GM19328 (cell line): ENCODE results near the gene CACNA1H.

Experiments
- ATAC-seq: cut with Tn5 transposase; IDR thresholded peaks from one replicate; pipeline ENCODE4 v1.9.1; 2021; ENCODE audit warnings: mild to moderate bottlenecking, moderate library complexity; ENCODE audit not compliant: unreplicated experiment

The CACNA1H gene

DNA sequence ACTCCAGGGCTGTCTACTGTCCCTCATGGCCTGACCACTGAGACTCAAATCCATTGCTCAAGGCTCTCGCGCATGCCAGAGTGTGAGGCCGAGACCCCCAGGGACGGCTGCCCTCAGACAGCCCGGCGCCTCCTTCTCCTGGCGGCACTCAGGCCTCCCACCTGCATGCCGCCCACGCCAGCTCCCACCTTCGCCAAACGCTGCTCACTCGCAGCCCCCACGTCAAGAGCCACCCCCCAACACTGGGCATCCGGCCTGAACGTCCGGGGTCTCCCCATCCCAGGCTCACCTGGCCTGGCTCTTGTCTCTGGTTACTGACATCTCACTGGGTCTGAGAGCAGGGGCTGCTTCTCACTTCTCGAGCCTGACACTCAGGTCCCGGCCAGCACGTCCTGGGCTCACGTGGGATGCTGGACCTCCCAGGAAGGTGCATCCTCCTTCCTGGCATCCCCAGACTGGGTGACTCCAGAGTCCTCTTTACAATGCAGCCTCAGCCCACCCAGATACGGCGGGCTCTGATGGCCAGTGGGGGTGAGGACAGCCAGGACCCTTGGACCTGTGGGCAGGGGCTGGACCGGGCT, 12.2 kb upstream of the CACNA1H start:
- no peak for ATAC-seq

DNA sequence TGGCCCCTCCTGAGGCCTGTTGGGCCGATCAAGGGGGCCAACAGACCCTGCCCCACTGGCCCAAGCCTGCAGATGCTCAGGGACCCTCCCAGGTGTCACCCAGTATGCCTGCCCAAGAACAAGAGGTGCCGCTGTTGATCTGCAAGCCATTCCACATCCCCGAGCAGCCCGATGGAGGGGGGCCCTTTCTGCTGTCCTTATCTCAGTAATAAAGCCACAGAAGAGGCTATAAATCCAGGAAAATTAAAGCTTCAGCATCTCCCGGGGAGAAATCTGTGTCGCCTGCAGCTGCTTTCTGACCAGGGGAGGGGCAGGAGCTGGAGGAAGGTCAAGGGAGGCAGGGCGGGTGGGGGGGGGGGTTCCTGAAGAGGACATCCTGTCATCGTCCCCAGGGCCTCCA, 11.7 kb upstream of the CACNA1H start:
- ATAC-seq: no peak

DNA sequence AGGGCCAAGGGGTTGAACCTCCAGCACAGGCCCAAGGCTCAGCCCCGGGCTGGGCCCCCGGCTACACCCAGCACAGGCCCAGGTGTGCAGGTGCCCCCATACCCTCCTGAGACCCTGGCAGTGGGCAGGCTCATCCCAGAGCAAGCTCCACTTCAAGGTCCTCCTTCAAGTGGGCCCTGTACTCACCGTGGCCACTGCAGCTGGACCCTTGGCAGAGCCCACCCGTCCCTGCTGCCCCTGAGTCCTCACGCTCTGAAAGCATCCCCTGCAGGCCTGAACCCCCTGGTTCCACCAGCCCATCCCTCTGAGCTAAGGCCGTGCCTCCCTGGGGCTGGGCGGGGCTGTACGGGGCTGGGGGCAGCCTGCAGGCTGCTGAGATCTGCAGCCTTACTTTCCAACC, 11.2 kb upstream of the CACNA1H start:
- ATAC-seq: no peak

DNA sequence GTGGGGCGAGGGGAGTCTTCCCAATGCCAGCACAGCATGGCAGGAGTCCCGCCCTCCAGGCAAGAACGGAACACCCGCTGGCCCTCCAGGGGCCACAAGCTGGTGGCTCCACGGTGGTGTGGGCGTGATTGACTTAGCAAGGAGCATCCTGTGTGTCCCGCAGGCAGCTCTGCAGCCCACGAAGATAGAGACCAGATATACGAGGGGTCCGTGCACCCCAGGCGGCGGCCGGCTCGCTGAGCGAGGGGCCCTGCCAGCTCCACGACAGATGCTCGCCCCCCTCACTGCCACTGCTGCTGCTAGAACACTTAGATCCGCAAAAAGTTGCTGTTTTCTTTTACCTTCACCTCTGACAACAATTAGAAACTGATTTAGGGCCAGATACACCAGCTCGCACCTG, 10.0 kb upstream of the CACNA1H start:
- no peak for ATAC-seq

DNA sequence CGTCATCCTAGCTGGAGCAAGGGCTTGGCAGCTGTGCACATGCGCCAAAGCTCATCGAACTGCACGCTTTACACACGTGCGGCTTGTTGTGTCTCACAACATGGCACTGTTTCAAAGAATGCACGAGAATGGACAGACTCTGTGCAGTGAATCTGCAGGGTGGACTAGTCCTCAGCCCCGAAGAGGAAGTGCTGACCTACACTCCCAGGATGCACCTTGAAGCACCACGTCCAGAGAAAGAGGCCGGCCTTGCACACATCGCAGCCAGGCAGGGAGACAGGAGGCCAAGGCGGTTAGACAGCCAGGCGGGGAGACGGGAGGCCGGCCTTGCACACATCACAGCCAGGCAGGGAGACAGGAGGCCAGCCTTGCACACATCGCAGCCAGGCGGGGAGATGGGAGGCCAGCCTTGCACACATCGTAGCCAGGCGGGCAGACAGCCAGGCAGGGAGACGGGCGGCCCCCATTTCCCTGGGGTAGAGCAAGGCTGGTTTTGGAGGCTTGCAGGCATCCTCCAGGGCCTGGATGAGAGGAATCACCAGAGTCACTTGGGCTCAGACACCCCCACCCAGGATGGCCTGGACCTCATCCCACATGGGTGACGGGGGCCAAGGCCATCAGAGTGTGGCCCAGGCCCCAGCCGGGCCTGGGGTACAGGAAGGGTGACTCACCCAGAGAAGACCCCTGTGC, 9.0 kb upstream of the CACNA1H start:
- no peak for ATAC-seq

DNA sequence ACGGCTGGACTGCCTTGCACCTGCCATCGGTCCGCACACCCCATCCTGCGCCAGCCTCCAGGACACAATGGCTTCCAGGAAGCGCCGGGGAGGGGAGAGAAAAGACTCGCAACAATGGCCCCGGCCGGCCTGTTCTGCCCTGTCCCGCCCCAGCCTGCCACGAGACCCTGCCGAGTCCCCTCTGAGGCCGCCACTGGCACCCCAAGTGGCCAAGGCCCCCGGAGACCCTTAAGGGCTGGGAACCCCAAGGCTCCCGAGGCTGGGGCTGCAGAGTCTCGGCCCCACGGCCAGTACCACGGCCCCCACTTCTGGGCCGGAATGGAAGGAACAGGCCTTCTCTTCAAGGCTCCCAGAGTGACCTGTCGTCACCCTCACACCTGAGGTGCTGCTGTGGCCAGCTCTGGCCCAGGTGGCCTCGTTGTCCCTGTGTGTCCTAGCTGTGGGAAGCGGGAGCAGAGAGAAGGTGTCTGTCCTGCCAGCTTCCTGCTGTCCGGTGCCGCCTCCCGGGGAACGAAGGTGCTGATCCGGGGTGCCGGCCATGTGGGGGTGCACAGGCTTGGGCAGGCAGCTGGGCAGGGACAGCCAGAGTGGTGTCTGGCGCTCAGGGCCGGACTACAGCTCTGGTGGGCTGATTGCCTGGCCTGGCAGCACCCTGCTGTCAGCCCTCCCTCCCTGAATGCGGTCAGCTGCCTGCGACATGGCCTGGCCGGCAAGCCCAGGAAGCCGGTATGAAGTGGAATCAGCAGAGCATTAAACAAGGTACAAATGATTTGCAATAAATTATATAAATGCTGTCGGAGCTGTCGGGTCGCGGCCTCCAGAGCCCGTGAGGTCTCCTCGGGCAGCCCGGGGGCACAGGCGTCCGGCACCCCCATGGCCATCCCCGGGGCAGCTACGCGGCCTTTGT, 8.2 kb upstream of the CACNA1H start:
- ATAC-seq: no peak

DNA sequence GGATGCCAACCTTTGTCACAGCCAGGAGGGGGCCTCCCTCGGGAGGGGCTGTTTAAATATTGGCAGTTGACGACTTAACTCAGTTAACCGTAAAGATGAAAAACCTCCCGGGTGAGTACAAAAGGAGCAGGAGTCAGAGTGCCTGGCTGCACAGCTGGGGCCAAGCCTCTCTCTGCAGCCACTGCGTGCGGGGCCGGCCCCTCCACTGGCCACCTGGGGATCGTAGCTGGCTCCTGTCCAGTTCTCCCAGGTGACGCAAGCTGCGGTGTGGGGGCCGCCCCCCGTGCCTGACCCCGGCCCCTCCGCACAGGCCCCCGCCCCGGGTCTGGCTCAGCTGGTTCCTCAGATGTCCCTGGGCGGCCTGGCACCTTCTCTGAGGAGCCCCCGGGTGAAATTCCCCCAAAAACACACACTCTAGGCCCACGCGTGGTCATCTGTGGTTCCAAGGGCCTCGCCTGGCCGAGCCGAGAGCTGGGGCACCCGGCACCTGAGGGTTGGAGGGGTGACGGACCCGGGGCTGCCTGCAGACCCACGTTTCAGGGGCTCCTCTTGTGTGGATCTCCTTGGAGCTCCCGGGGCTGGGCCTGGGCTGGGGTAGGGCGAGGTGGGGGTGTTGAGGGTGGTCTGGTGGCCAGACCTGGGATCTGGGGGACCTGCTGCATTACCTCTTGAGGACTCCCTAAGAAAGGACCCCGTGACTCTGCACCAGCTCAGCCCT, 7.4 kb upstream of the CACNA1H start:
- ATAC-seq: no peak

DNA sequence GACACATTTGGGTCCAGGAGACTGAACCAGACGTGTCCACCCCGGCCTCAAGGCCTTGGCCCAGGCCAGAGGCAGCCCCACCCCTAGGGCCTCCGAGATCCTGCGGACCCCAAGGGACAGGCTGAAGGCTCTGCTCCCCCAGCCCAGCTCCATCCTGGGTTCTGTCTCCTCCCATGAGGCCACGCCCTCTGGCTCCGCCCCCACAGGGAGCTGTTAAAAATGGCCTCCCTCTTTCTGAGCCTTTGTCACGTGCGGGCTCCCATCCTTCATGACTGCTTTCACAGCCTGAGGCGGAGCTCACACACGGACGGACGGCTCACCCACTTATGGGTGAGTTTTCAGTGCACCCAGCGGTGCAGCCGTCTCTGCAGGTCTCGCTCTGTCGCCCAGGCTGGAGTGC, 6.5 kb upstream of the CACNA1H start:
- no peak for ATAC-seq

DNA sequence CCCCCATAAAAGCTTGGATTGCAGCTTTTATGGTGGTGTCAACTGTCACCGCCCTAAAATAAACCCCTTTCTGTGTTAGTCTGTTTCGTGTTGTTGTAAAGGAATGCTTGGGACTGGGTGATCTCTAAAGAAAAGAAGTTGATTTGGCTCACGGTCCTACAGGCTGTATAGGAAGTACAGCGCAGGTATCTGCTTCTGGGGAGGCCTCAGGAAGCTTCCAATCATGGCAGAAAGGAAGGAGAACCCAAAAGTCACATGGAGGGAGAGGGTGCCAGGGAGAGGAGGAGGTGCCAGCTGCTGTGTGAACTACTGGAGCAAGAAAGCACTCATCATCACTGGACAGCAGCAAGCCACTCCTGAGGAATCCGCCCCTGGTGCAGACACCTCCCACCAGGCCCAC, 5.9 kb upstream of the CACNA1H start:
- ATAC-seq: no peak

DNA sequence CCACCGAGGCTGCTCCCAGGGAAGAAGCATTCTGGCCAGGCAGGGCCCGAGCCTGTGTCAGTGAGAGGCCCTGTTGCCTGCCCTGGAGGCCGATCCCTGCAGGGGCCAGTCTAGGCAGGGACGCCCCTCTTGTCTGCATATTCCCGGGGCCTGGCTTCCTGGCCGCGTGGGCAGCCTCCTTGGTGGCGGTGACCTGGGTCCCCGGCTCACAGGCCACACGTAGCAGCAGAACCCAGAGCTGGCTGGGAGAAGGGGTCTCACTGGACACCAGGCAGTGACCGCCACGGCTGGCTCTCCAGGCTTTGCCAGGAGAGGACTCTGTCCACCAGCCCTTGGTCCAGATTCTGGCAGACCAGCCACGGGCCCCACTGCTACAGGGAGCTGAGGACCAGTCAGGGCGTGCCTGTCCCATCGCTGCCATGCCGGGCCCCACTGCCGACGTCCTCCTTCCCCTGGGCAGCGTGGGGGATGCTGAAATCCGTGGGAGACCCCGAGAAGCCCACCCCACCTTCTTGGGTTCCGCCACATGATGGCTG, 3.7 kb upstream of the CACNA1H start:
- ATAC-seq: no peak

DNA sequence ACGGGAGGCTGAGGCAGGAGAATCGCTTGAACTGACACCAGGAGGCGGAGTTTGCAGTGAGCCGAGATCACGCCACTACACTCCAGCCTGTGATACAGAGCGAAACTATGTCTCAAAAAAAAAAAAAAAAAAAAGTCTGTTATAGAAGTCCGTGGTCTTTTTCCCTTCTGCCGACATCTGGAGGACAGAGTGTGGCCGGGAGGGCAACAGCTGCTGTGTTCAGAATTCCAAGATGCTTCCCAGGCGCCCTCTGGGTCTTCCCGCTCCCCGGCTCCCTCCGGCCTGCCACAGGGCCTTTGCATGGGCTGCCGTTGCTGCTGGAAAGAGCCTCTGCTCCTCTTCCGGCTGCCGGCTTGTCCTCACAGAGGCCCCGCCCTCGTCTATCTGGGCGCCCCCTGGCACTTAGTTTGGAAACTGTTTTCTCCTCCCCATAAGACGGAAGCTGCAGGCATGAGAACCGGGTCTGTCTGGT, 2.4 kb upstream of the CACNA1H start:
- ATAC-seq: no peak

DNA sequence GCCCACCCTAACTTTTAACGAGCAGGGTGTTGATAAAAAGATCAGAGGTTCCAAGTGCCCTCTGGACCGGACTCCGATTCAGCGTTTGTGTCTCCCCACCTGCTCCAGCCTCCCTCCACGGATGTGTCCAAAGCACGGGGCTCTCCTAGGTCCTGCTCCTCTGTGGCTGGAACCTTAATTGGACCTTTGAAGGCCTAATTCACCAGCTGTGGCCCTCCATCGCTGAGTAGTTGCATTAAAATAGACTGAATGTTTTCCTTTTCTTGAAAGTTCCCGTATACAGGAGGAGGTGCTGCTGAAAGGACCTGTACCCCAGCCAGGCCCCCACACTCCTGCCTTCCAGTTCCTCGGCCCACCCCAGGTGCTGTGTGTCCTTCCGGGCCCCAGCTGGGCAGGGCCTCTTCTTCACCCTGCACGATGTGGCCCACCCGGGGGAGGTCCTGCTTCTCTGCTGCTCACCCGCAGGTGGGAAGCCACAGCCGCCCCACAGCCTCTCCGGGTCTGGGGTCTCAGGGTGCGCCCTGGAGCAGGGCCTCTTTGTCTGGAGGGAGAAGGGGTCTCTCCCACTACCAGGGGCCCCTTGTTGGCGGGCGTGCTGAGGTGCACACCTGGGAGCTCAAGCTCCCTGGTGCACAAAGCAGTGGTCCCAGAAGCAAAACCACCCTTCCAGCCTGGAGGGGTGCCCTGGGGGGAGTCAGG, 1.3 kb upstream of the CACNA1H start:
- ATAC-seq: no peak

DNA sequence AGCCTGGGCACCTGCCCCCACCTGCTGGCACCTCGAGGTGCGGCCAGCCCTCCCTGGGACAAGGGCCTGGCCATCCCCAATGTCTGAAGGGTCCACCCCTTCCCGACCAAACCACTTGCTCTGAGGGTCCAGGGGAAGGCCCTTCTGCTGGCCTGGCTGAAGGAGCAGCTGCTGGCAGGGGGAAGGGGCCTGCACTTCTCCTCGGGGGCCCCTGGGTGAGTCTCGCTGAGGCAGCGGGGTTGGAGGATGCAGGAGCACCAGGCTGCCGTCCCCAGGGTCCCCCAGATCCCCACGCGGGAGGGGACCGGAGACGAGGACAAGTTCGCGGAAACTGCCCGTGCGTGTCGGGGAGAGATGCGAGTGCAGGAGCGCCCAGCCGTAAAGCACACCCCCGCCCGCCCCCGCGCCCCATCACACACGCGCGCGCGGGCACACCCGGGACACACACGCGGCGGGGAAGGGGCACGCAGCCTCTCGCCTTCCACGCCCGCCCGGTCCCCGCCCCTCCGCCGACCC, 725 bp upstream of the CACNA1H start:
- ATAC-seq: no peak

DNA sequence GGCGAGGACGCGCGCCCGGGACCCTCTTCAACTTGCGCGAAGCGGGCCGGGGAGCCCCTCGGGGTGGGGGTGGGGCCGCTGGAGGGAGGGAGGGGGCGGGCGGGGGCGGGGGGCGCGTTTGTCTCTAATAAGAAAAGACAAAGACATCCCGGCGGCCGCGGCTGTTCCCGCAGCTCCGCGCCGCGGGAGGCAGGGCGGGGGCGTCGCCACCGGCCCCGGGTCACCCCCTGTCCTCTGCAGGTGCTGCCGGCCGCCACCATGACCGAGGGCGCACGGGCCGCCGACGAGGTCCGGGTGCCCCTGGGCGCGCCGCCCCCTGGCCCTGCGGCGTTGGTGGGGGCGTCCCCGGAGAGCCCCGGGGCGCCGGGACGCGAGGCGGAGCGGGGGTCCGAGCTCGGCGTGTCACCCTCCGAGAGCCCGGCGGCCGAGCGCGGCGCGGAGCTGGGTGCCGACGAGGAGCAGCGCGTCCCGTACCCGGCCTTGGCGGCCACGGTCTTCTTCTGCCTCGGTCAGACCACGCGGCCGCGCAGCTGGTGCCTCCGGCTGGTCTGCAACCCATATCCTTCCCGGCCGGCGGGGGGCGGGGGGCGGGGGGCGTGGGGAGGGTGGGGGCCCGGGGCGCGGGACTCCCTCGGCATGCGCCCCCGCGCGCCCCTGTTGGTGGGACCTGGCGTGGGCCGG, 714 bp downstream of the CACNA1H start:
- no peak for ATAC-seq

DNA sequence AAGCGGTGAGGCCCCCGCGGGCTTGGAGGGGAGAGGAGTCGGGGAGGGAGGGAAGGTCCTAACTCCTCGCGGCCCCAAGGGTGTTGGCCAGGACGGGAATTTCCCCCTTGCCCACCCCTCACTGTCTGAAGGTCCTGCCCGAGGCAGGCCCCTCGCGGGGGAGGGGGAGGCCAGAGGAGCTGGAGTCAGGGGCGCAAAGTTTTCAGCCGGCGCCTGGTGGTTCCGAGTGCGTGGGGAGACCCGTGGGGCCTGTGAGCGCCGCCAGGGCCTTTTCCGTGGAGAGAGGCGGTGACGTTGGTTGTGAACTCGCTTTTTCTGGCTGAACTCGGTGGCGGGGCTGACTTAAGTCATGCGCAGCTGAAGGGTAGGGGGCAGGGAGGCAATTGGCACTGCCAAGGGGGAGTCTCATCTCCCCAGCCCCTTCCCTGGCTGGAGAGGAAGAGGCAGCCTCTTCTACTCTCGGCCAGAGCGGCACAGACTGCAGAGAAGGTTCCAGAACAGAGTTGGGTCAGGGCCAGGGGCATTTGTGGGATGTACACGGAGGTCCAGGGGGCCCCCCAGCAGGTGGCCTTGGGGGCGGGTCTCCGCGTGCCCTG, 1.5 kb downstream of the CACNA1H start:
- ATAC-seq: no peak

DNA sequence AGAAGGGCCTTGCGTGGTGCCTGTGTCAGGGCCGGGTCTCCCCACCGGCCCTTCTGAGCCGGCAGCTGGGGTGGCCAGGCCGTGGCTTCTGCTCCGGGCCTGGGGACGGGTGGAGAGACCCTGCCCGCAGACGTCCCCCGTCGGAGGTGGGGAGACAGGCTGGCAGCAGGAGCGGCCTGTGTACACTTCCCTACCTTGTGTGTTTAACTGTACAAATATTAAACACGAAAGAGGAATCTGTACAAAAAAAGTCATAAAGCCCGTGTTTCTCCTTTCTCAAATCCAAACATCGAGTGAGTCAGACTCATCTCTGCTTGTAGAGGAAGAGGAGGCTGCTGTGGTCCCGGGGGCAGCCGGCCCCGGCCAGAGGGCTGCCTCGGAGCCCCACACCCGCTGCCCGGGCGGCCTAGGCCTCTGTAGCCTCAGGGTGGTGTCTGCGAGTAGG, 2.0 kb downstream of the CACNA1H start:
- ATAC-seq: no peak

DNA sequence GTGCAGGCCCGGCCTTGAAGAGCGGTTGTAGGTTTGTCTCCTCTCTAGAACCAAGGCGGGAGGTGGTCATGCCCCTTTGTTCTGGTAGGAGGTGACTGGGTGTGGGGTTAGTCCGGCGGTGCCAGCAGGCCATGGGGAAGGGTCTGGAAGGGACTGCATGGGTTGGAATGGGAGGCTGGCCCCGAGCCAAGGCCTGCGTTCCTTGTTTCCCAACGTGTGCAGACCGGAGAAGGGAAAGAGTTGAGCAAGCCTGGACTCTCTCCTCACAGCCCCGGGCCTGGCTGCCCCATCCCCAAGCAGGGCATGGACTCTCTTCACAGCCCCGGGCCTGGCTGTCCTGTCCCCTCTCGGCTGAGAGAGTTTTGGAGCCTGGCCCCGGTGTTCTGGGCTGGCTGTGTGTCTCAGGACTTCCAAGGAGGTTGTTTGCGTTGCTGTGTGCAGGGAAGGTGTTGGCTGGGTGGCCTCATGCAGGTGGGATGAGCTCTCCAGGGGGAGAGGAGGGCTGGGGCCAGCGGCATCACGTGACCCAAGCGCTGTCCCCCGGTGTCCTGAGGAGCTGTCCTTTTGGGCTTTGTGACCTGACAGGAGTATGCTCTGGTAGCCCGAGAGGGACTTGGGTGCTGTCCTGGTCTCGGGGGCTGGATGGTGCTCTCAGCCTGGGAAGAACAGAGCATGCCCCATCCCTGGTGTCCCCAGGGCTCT, 2.6 kb downstream of the CACNA1H start:
- no peak for ATAC-seq
